ENCODE measurements around the gene KDM3A.

GRCh38 chr2:86471637-86472036 is 30.5 kb downstream of the KDM3A start:
- TF ChIP-seq CTCF (IDR thresholded peaks at IDR 0.05) (no peak), ZFX (IDR thresholded peaks at IDR 0.05; ENCODE audit: borderline replicate concordance) (no peak)
